ENCODE results near the gene TSPAN12. TPM values are rescaled to one million over a fixed set of nuclear protein-coding genes. Genes with fewer than 3 reads are reported as not detected.
"Not testable (repeated sequence)": the region's sequence is repeated elsewhere in the genome, so short reads cannot be mapped to it uniquely, and the experiment has no call there.

TSPAN12 gene
- polyA plus RNA-seq, 1 donor from 2014 or later: 2.2 TPM

DNA sequence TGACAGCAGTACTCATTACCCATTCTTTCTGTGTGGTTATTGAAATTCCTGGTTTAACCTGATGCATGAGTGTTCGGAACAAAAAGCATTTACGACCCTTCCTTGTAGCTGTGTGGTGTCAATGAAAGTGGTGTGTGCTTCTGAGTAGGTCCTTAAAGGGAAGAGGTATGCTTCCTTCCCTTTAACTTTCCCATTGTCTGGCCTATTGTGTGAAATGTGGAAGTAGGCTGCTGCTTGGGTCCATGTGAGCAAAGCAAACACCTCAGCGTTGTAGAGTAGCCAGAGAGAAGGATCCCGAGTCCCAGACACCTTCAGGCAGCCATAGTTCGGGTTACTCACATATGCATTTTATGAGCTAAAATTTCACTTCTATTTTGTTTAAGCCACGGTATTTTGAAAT, 74.7 kb downstream of the TSPAN12 start:
- Histone ChIP-seq H3K9me2 (ENCODE audit: insufficient read depth, low read length) (no peaks in the 10 kb centered on the region), H4K20me1 (ENCODE audit: insufficient read depth) (no peaks in the 10 kb centered on the region), H3K4me2 (ENCODE audit: low read length) (no peak overlapping the region), H3K9ac (ENCODE audit: low read length) (no peak overlapping the region), H3K27ac (ENCODE audit: low read length) (no peak overlapping the region), H2AFZ (ENCODE audit: low read depth, low read length) (no peak overlapping the region), H3K4me3 (ENCODE audit: low read length) (no peak overlapping the region), H3K79me2 (replicated peaks; ENCODE audit: insufficient read depth, low read length) (no peaks in the 10 kb centered on the region), H3F3A (ENCODE audit: insufficient read depth, low read length, poor library complexity, severe bottlenecking) (no peaks in the 10 kb centered on the region), H3K27me3 (ENCODE audit: insufficient read depth, low read depth, low read length) (no peaks in the 10 kb centered on the region), H3K9me3 (ENCODE audit: low read length) (no peaks in the 10 kb centered on the region), H3K36me3 (ENCODE audit: insufficient read depth, low read length) (no peaks in the 10 kb centered on the region)
- TF ChIP-seq SMC3 (conservative IDR thresholded peaks at IDR 0.05; ENCODE audit: poor library complexity): no peak
- no peak for TF ChIP-seq MXI1 (conservative IDR thresholded peaks at IDR 0.05; ENCODE audit: poor library complexity, severe bottlenecking)
- TF ChIP-seq, protein P1, sequence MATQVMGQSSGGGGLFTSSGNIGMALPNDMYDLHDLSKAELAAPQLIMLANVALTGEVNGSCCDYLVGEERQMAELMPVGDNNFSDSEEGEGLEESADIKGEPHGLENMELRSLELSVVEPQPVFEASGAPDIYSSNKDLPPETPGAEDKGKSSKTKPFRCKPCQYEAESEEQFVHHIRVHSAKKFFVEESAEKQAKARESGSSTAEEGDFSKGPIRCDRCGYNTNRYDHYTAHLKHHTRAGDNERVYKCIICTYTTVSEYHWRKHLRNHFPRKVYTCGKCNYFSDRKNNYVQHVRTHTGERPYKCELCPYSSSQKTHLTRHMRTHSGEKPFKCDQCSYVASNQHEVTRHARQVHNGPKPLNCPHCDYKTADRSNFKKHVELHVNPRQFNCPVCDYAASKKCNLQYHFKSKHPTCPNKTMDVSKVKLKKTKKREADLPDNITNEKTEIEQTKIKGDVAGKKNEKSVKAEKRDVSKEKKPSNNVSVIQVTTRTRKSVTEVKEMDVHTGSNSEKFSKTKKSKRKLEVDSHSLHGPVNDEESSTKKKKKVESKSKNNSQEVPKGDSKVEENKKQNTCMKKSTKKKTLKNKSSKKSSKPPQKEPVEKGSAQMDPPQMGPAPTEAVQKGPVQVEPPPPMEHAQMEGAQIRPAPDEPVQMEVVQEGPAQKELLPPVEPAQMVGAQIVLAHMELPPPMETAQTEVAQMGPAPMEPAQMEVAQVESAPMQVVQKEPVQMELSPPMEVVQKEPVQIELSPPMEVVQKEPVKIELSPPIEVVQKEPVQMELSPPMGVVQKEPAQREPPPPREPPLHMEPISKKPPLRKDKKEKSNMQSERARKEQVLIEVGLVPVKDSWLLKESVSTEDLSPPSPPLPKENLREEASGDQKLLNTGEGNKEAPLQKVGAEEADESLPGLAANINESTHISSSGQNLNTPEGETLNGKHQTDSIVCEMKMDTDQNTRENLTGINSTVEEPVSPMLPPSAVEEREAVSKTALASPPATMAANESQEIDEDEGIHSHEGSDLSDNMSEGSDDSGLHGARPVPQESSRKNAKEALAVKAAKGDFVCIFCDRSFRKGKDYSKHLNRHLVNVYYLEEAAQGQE (IDR thresholded peaks at IDR 0.05; ENCODE audit: borderline replicate concordance): no peak
- no peak for TF ChIP-seq POLR2AphosphoS5 (IDR thresholded peaks at IDR 0.05)
- TF ChIP-seq, protein P2, sequence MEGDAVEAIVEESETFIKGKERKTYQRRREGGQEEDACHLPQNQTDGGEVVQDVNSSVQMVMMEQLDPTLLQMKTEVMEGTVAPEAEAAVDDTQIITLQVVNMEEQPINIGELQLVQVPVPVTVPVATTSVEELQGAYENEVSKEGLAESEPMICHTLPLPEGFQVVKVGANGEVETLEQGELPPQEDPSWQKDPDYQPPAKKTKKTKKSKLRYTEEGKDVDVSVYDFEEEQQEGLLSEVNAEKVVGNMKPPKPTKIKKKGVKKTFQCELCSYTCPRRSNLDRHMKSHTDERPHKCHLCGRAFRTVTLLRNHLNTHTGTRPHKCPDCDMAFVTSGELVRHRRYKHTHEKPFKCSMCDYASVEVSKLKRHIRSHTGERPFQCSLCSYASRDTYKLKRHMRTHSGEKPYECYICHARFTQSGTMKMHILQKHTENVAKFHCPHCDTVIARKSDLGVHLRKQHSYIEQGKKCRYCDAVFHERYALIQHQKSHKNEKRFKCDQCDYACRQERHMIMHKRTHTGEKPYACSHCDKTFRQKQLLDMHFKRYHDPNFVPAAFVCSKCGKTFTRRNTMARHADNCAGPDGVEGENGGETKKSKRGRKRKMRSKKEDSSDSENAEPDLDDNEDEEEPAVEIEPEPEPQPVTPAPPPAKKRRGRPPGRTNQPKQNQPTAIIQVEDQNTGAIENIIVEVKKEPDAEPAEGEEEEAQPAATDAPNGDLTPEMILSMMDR (IDR thresholded peaks at IDR 0.05; ENCODE audit: poor library complexity, severe bottlenecking): no peak
- no peak for TF ChIP-seq EP300 (conservative IDR thresholded peaks at IDR 0.05; ENCODE audit: poor library complexity, severe bottlenecking)
- TF ChIP-seq RAD21 (conservative IDR thresholded peaks at IDR 0.05): no peak
- TF ChIP-seq EZH2 (IDR thresholded peaks at IDR 0.05; ENCODE audit: borderline replicate concordance, insufficient read depth, low read length, poor library complexity, severe bottlenecking): no peak
- TF ChIP-seq TAF1 (IDR thresholded peaks at IDR 0.05; ENCODE audit: low read depth): no peak

DNA sequence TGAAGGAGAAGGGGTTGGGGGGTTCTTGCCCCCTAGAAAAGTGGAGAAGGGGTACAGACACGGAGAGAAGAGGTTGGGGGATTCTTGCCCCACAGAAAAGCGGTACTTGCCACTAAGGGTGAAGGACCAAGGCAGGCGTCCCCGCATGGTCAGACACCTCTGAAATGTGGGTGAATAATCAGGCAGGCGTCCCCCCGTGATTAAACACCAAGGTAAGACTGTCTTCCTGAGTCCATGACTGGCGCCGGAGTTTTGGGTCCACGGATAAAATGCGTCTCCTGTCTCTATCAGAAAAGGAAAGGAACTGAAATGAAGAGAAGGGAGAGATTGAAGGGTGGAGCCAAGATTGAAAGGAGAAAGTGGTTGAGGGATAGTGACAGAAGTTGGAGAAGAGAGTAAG, 76.0 kb downstream of the TSPAN12 start:
- not testable (repeated sequence) for H3K9ac ChIP-seq (ENCODE audit: low read length); H3K4me2 ChIP-seq (ENCODE audit: low read length); H3K79me2 ChIP-seq (replicated peaks; ENCODE audit: insufficient read depth, low read length); H3K9me2 ChIP-seq (ENCODE audit: insufficient read depth, low read length); H3F3A ChIP-seq (ENCODE audit: insufficient read depth, low read length, poor library complexity, severe bottlenecking); H2AFZ ChIP-seq (ENCODE audit: low read depth, low read length); H3K9me3 ChIP-seq (ENCODE audit: low read length); H3K27ac ChIP-seq (ENCODE audit: low read length); H3K36me3 ChIP-seq (ENCODE audit: insufficient read depth, low read length); H3K4me3 ChIP-seq (ENCODE audit: low read length); H4K20me1 ChIP-seq (ENCODE audit: insufficient read depth); H3K27me3 ChIP-seq (ENCODE audit: insufficient read depth, low read depth, low read length)

DNA sequence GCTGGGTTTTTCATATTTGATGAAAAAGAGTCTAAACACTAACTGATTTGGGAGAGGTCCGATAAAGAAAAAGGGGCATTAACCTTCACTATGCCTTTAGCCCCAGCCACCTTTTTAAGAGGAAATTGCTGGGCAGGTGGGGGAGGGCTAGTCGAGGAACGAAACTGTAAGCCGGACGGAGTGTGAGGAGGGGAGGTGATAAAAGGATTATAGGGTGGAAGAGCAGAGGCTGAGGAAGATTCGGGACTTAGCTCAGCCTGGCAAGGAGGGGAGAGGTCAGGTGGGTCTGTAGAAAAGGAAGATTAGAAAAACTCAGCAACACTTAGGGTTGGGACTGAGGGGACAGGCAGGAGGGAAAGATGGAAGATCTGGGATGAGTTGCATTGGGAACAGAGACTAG, 77.0 kb downstream of the TSPAN12 start:
- Histone ChIP-seq H3F3A (ENCODE audit: insufficient read depth, low read length, poor library complexity, severe bottlenecking) (no peaks in the 10 kb centered on the region), H3K4me3 (ENCODE audit: low read length) (no peak overlapping the region), H3K9me2 (ENCODE audit: insufficient read depth, low read length) (no peaks in the 10 kb centered on the region), H3K27ac (ENCODE audit: low read length) (no peak overlapping the region), H3K9ac (ENCODE audit: low read length) (no peak overlapping the region), H2AFZ (ENCODE audit: low read depth, low read length) (no peak overlapping the region), H3K79me2 (replicated peaks; ENCODE audit: insufficient read depth, low read length) (no peaks in the 10 kb centered on the region), H3K36me3 (ENCODE audit: insufficient read depth, low read length) (no peaks in the 10 kb centered on the region), H3K9me3 (ENCODE audit: low read length) (no peaks in the 10 kb centered on the region), H3K4me2 (ENCODE audit: low read length) (no peak overlapping the region), H3K27me3 (ENCODE audit: insufficient read depth, low read depth, low read length) (no peaks in the 10 kb centered on the region), H4K20me1 (ENCODE audit: insufficient read depth) (no peaks in the 10 kb centered on the region)
- TF ChIP-seq RAD21 (conservative IDR thresholded peaks at IDR 0.05) (no peak), EZH2 (IDR thresholded peaks at IDR 0.05; ENCODE audit: borderline replicate concordance, insufficient read depth, low read length, poor library complexity, severe bottlenecking) (no peak)
- TF ChIP-seq, protein P2 (IDR thresholded peaks at IDR 0.05; ENCODE audit: poor library complexity, severe bottlenecking): no peak

DNA sequence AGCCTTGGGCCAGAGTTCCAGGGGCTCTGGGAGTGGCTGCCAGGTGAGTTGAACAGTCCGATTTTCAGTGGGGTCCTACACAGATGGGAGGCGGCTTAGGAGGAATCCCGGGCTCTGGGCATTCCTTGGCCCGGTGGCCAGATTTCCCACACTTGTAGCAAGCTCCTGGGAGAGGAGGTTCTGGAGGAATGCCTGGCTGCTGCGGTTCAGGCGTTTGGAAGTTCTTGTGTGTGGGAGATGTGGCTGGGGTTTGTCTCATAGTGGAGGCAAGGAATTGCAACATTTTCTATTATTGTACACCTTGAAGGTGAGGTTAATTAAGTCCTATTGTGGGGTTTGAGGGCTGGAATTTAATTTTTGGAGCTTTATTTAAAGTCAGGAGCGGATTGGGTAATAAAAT, 77.5 kb downstream of the TSPAN12 start:
- H3K4me3 ChIP-seq (ENCODE audit: low read length); H3K27me3 ChIP-seq (ENCODE audit: insufficient read depth, low read depth, low read length); H3K79me2 ChIP-seq (replicated peaks; ENCODE audit: insufficient read depth, low read length); H3K9ac ChIP-seq (ENCODE audit: low read length); H3K4me2 ChIP-seq (ENCODE audit: low read length); H3K9me2 ChIP-seq (ENCODE audit: insufficient read depth, low read length); H2AFZ ChIP-seq (ENCODE audit: low read depth, low read length); H3K27ac ChIP-seq (ENCODE audit: low read length); H3K9me3 ChIP-seq (ENCODE audit: low read length); H4K20me1 ChIP-seq (ENCODE audit: insufficient read depth); H3F3A ChIP-seq (ENCODE audit: insufficient read depth, low read length, poor library complexity, severe bottlenecking); H3K36me3 ChIP-seq (ENCODE audit: insufficient read depth, low read length): not testable (repeated sequence)
